HepG2 (cell line): ENCODE results near the gene MAPKAPK3. TPM values are rescaled to one million over a fixed set of nuclear protein-coding genes. Genes with fewer than 3 reads are reported as not detected.
A peak's percentile ranks its signal among the peaks of the same experiment; 100 is the strongest.

ENCODE experiments used
- ATAC-seq: fragments of 200-7000 bp; cut with Tn5 transposase; 3 replicates; pipeline ENCODE4 v1.9.1; 2020; ENCODE audit warnings: mild to moderate bottlenecking, moderate library complexity
- BruUV-seq: library from RNA; stranded (reverse); fragments of 400-500 nt; replicated peaks from 2 replicates; lab custom pipeline; 2021; lab: Mats Ljungman, UMichigan
- CTCF ChIA-PET: fragments of 300-600 bp; formaldehyde crosslinking; extraction: SDS; loops from one replicate; lab custom pipeline; 2021; ENCODE audit warnings: low total read pairs, inconsistent platforms, low intra/inter-chr PET ratio; lab: Yijun Ruan, JAX
- POLR2A ChIA-PET: fragments of 350-600 bp; sonication (Branson Sonifier 250); formaldehyde crosslinking; loops from one replicate; lab custom pipeline; 2020; ENCODE audit warnings: antibody characterized with exemption, inconsistent platforms; lab: Yijun Ruan, JAX
- DNase-seq: peaks from one replicate; pipeline ENCODE4 v3.0.0-alpha.2; 2015; ENCODE audit warnings: low spot score
- FAIRE-seq: peaks from 3 replicates; lab custom pipeline; 2011; peaks lifted over from hg19 to GRCh38; lab: Jason Lieb, UNC
- H2AFZ ChIP-seq: one replicate; pipeline ENCODE4 v1.6.1; 2011; ENCODE audit warnings: low read length, inconsistent platforms
- H3K27ac ChIP-seq: fragments of 300-600 bp; 3 replicates; pipeline ENCODE4 v1.8.0; 2011; ENCODE audit warnings: mixed run types, mild to moderate bottlenecking, mixed read lengths, low read length, inconsistent platforms; ENCODE audit not compliant: insufficient read depth; ENCODE audit errors: extremely low read length
- H3K27me3 ChIP-seq, 2 experiments: fragments of 200-600 bp in 1 of 2; 2 replicates in 1 of 2; 3 replicates in 1 of 2; pipeline versions ENCODE4 v1.6.0 to v1.8.0; 2011; ENCODE audit warnings: low read length in 2 of 2, mild to moderate bottlenecking in 2 of 2, moderate library complexity in 2 of 2, inconsistent platforms in 1 of 2; ENCODE audit not compliant: insufficient read depth in 2 of 2, control insufficient read depth in 1 of 2
- H3K36me3 ChIP-seq, 2 experiments: fragments of 200-600 bp in 1 of 2; replicated peaks in 1 of 2; 2 replicates in 1 of 2; 3 replicates in 1 of 2; pipeline versions ENCODE4 v1.5.1 to v1.8.0; 2011; ENCODE audit warnings: low read length in 2 of 2, inconsistent platforms in 1 of 2; ENCODE audit not compliant: insufficient read depth in 2 of 2, control insufficient read depth in 1 of 2
- H3K4me1 ChIP-seq: 2 replicates; pipeline ENCODE4 v1.5.1; 2012; ENCODE audit warnings: low read length, inconsistent platforms; ENCODE audit not compliant: insufficient read depth
- H3K4me2 ChIP-seq: 2 replicates; pipeline ENCODE4 v1.6.0; 2011; ENCODE audit warnings: low read depth, low read length, inconsistent platforms
- H3K4me3 ChIP-seq, 3 experiments: fragments of 200-600 bp in 1 of 3; sonication (generic), shearing (Covaris generic) in 1 of 3; replicated peaks in 1 of 3; 2 replicates each; pipeline ENCODE4 v1.5.1; 2011 to 2016; ENCODE audit warnings: low read length in 3 of 3, inconsistent platforms in 2 of 3, low read depth in 2 of 3, mild to moderate bottlenecking in 2 of 3, control low read depth in 1 of 3, mixed read lengths in 1 of 3; ENCODE audit not compliant: insufficient read depth in 1 of 3
- H3K79me2 ChIP-seq: one replicate; pipeline ENCODE4 v1.6.1; 2011; ENCODE audit warnings: low read length, inconsistent platforms; ENCODE audit not compliant: insufficient read depth
- H3K9ac ChIP-seq: 2 replicates; pipeline ENCODE4 v1.6.0; 2011; ENCODE audit warnings: mild to moderate bottlenecking, low read depth, low read length, inconsistent platforms; ENCODE audit not compliant: insufficient read depth
- H3K9me3 ChIP-seq: 2 replicates; pipeline ENCODE4 v1.5.1; 2012; ENCODE audit warnings: mild to moderate bottlenecking, low read length
- H4K20me1 ChIP-seq: 2 replicates; pipeline ENCODE4 v1.6.0; 2011; ENCODE audit warnings: inconsistent platforms, mild to moderate bottlenecking, low read length, moderate library complexity; ENCODE audit not compliant: insufficient read depth
- BRD4 ChIP-seq: sonication (generic); formaldehyde crosslinking; IDR thresholded peaks from 2 replicates; pipeline ENCODE4 v1.4.0; 2020; ENCODE audit warnings: missing genetic modification reagents
- CBX1 ChIP-seq: IDR thresholded peaks from one replicate; pipeline ENCODE4 v1.6.1; 2016; ENCODE audit warnings: antibody characterized with exemption, low read depth
- CENPT ChIP-seq: sonication (generic); formaldehyde crosslinking; IDR thresholded peaks from 2 replicates; pipeline ENCODE4 v1.8.0; 2022; ENCODE audit warnings: low read depth, mild to moderate bottlenecking, moderate library complexity, missing genetic modification reagents
- GABPB1 ChIP-seq: IDR thresholded peaks from 2 replicates; pipeline ENCODE4 v1.6.1; 2016; ENCODE audit warnings: mild to moderate bottlenecking, missing genetic modification reagents, moderate library complexity, missing compliant biosample characterization
- GTF2F1 ChIP-seq: fragments of 150-350 bp; IDR thresholded peaks from 2 replicates; pipeline ENCODE4 v1.6.1; 2014; ENCODE audit warnings: low read length
- ISL2 ChIP-seq: sonication (generic); formaldehyde crosslinking; IDR thresholded peaks from 2 replicates; pipeline ENCODE4 v1.5.0; 2020; ENCODE audit warnings: missing genetic modification reagents
- KAT8 ChIP-seq: IDR thresholded peaks from 2 replicates; pipeline ENCODE4 v1.6.1; 2016; ENCODE audit warnings: missing genetic modification reagents, missing compliant biosample characterization
- KDM3A ChIP-seq: IDR thresholded peaks from 2 replicates; pipeline ENCODE4 v1.6.1; 2018; ENCODE audit warnings: low read depth, missing compliant biosample characterization
- KMT2B ChIP-seq: IDR thresholded peaks from 2 replicates; pipeline ENCODE4 v1.6.1; 2016; ENCODE audit warnings: missing genetic modification reagents, missing compliant biosample characterization
- NCOA5 ChIP-seq: sonication (generic); formaldehyde crosslinking; IDR thresholded peaks from 2 replicates; pipeline ENCODE4 v1.4.0; 2020; ENCODE audit warnings: missing genetic modification reagents
- NFATC3 ChIP-seq: sonication (generic); formaldehyde crosslinking; IDR thresholded peaks from 2 replicates; pipeline ENCODE4 v1.5.1; 2020; ENCODE audit warnings: mild to moderate bottlenecking, missing genetic modification reagents
- NFE2L2 ChIP-seq: fragments of 150-350 bp; IDR thresholded peaks from 2 replicates; pipeline ENCODE4 v1.6.1; 2014; ENCODE audit warnings: low read length
- RORA ChIP-seq: sonication (generic); formaldehyde crosslinking; IDR thresholded peaks from 2 replicates; pipeline ENCODE4 v1.5.0; 2020; ENCODE audit warnings: mild to moderate bottlenecking, missing genetic modification reagents, moderate library complexity
- TARDBP ChIP-seq: sonication (generic); formaldehyde crosslinking; IDR thresholded peaks from 2 replicates; pipeline ENCODE4 v1.8.0; 2022; ENCODE audit warnings: mild to moderate bottlenecking, missing genetic modification reagents
- ZBED4 ChIP-seq: sonication (generic); formaldehyde crosslinking; IDR thresholded peaks from 2 replicates; pipeline ENCODE4 v1.4.0; 2020; ENCODE audit warnings: missing genetic modification reagents, borderline replicate concordance
- ZBTB44 ChIP-seq: sonication (generic); formaldehyde crosslinking; IDR thresholded peaks from 2 replicates; pipeline ENCODE4 v1.4.0; 2020; ENCODE audit warnings: missing genetic modification reagents
- ZNF33A ChIP-seq: sonication (generic); formaldehyde crosslinking; IDR thresholded peaks from 2 replicates; pipeline ENCODE4 v1.5.1; 2020; ENCODE audit warnings: missing genetic modification reagents, mild to moderate bottlenecking, moderate library complexity, borderline replicate concordance
- ZNF34 ChIP-seq: sonication (generic); formaldehyde crosslinking; IDR thresholded peaks from 2 replicates; pipeline ENCODE4 v1.4.0; 2020; ENCODE audit warnings: mild to moderate bottlenecking, missing genetic modification reagents, borderline replicate concordance
- ZNF672 ChIP-seq: sonication (generic); formaldehyde crosslinking; IDR thresholded peaks from 2 replicates; pipeline ENCODE4 v1.8.1; 2022; ENCODE audit warnings: missing genetic modification reagents
- ZSCAN21 ChIP-seq: sonication (generic); formaldehyde crosslinking; IDR thresholded peaks from 2 replicates; pipeline ENCODE4 v1.8.0; 2022; ENCODE audit warnings: mild to moderate bottlenecking, missing genetic modification reagents, moderate library complexity, borderline replicate concordance
- WGBS: methylation state at CpG from one replicate; pipeline ENCODE4 v1.1.6; 2017; ENCODE audit warnings: low lambda C conversion rate; 5-methylcytosine and 5-hydroxymethylcytosine counted together
- in situ Hi-C: cut with HindIII; loops from 2 replicates; pipeline ENCODE4 v1.10.0; 2017; ENCODE audit warnings: low pct_unique_long_range_greater_than_20kb; ENCODE audit not compliant: extremely low pct_ligation_motif_present
- intact Hi-C: fragments of 100-400 bp; cut with micrococcal nuclease; formaldehyde crosslinking; loops from one replicate; pipeline ENCODE4 v1.10.0; 2022; ENCODE audit not compliant: unreplicated experiment
- polyA plus RNA-seq, 8 experiments: library from polyadenylated mRNA; depleted of rRNA in 3 of 8; stranded (reverse) in 7 of 8; unstranded in 1 of 8; fragments of >200 nt; fragmentation: Illumina TruSeq in 4 of 8; extraction: Trizol in 4 of 8; gene quantifications; 2 replicates each; pipeline versions ENCODE4 v1.2.1 to v1.2.3, GENCODE V29; 2011 to 2016; ENCODE audit warnings: low read depth in 4 of 8, missing spikeins in 1 of 8, mixed read lengths in 1 of 8; ENCODE audit not compliant: insufficient read depth in 1 of 8
- total RNA-seq, 5 experiments: library from RNA; depleted of rRNA; stranded (reverse); fragments of >200 nt; fragmentation: Illumina TruSeq; extraction: Trizol; gene quantifications; 2 replicates each; pipeline ENCODE4 v1.2.3, GENCODE V29; 2016; ENCODE audit warnings: low read depth in 1 of 5

Gene MAPKAPK3
- total and polyA plus RNA-seq, 2 of the 13 experiments (the other 11 are each of a cell fraction or from before 2014, with no cell fraction given) = 39.9 to 41.2 TPM

- Histone ChIP-seq H3K4me2 (peak within 1 kb of the TSS; percentile 80), H3K9me3 (no peaks in the 10 kb centered on the region), H3K79me2 (no peaks in the 10 kb centered on the region), H3K27ac (peak within 1 kb of the TSS; percentile 77), H3K9ac (peak within 1 kb of the TSS; percentile 80), H3K27me3 (peaks cover 4 to 7% of the 10 kb centered on the region in 2 experiments; a peak in 2 of 5 replicates), H4K20me1 (no peaks in the 10 kb centered on the region), H2AFZ (peak within 1 kb of the TSS; percentile 85), H3K36me3 (no peaks in the 10 kb centered on the region; a peak in 2 of 5 replicates), H3K4me1 (peaks cover 57% of the 10 kb centered on the region), H3K4me3 (peak within 1 kb of the TSS; percentile 62 to 84 (median 82))
- peak; percentile 62 for FAIRE-seq
- in situ Hi-C loops = no loop called here
- ATAC-seq = peak; percentile 85
- intact Hi-C loops = no loop called here
- WGBS = 5% methylated on average over 16 of the region's 55 CpGs
- ChIA-PET CTCF (interaction anchor here (7.2 kb wide), 1 partner anchor 45 kb away, joined by 182 read pairs; the partner anchor contains the start of genes CISH and MAPKAPK3), POLR2A (interaction anchor here (1.0 to 3.3 kb wide), 19 partner anchors 9 to 1404 kb away, joined by 3 to 64 read pairs (median 6); partner anchors contain the start of genes ABHD14B, CISH, CYB561D2 and MANF)
- peak; percentile 85 for DNase-seq
- BruUV-seq = no TSS peak
- TF ChIP-seq NFE2L2 (no peak), BRD4 (no peak; the same call in 1 of the 2 replicates), ZNF33A (CRISPR knock-in tag) (peak; percentile 61; the same call in 1 of the 2 replicates), GTF2F1 (no peak), ZBED4 (CRISPR knock-in tag) (peak; percentile 76), KMT2B (peak; percentile 68), GABPB1 (peak; percentile 98), KDM3A (CRISPR knock-in tag) (peak; percentile 85), CENPT (CRISPR knock-in tag) (no peak), ZNF34 (CRISPR knock-in tag) (peak; percentile 86), TARDBP (CRISPR knock-in tag) (peak; percentile 76), ZNF672 (CRISPR knock-in tag) (no peak), ZSCAN21 (CRISPR knock-in tag) (0 out of 2 replicates have a peak, but pooled peaks have one; percentile 61), ISL2 (CRISPR knock-in tag) (peak; percentile 48; the same call in 1 of the 2 replicates), ZBTB44 (CRISPR knock-in tag) (no peak), NCOA5 (CRISPR knock-in tag) (no peak), CBX1 (peak; percentile 94), NFATC3 (CRISPR knock-in tag) (no peak), KAT8 (CRISPR knock-in tag) (peak; percentile 97), RORA (no peak)
Measured at GRCh38 chr3:50568947-50569749, 47.8 kb upstream of the MAPKAPK3 start, which contains the start of gene HEMK1. TSS of gene HEMK1 (plus strand) at chr3:50569522. CDS start at chr3:50571105, 1,583 bp downstream.
